ENCODE data around the gene CFAP68. TPM values are rescaled to one million over a fixed set of nuclear protein-coding genes. Genes with fewer than 3 reads are reported as not detected.

The CFAP68 gene
- total and polyA plus RNA-seq, 9 of the 15 experiments (the other 6 are each of a cell fraction or from before 2014, with no cell fraction given), result 22.8 to 72.3 (median 52.5) TPM

DNA sequence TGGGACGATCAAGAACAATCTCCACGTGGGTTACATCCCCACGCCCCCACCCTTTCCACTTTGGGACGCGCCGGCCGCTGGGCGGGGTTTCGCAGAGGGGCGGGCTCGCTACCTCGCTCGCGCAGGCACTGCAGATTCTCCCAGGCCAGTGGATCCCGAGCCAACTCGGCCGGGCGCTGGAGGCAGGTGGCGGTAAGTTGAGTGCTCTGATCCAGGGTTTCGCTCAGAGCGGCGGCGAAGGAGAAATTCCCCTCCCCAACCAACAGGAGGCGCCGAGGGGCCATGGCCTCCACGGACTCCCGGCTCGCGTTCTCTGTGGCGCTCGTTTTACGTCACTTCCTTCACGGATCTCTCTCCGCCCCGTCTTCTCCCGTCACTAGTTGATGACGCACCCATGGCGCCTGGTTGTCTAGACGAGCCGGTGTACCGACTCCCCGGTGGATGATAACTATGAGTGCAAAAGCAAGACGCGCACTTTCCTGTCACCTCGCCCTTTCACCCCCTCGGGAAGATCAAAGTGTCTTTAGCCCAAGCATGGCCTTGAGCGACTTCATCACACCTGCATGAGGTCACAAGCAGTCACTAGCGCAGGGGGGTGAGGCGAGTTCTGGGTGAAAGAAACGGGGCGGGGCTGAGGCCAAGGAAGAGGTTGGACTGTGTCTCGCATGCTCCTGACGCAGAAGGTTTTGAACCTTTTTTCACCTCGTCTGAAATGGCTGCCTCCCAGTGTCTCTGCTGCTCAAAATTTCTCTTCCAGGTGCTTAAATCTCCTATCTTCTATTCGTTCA, at the start of gene CFAP68, which contains the start of gene FDXACB1 (continued):
- TF ChIP-seq, protein P1, sequence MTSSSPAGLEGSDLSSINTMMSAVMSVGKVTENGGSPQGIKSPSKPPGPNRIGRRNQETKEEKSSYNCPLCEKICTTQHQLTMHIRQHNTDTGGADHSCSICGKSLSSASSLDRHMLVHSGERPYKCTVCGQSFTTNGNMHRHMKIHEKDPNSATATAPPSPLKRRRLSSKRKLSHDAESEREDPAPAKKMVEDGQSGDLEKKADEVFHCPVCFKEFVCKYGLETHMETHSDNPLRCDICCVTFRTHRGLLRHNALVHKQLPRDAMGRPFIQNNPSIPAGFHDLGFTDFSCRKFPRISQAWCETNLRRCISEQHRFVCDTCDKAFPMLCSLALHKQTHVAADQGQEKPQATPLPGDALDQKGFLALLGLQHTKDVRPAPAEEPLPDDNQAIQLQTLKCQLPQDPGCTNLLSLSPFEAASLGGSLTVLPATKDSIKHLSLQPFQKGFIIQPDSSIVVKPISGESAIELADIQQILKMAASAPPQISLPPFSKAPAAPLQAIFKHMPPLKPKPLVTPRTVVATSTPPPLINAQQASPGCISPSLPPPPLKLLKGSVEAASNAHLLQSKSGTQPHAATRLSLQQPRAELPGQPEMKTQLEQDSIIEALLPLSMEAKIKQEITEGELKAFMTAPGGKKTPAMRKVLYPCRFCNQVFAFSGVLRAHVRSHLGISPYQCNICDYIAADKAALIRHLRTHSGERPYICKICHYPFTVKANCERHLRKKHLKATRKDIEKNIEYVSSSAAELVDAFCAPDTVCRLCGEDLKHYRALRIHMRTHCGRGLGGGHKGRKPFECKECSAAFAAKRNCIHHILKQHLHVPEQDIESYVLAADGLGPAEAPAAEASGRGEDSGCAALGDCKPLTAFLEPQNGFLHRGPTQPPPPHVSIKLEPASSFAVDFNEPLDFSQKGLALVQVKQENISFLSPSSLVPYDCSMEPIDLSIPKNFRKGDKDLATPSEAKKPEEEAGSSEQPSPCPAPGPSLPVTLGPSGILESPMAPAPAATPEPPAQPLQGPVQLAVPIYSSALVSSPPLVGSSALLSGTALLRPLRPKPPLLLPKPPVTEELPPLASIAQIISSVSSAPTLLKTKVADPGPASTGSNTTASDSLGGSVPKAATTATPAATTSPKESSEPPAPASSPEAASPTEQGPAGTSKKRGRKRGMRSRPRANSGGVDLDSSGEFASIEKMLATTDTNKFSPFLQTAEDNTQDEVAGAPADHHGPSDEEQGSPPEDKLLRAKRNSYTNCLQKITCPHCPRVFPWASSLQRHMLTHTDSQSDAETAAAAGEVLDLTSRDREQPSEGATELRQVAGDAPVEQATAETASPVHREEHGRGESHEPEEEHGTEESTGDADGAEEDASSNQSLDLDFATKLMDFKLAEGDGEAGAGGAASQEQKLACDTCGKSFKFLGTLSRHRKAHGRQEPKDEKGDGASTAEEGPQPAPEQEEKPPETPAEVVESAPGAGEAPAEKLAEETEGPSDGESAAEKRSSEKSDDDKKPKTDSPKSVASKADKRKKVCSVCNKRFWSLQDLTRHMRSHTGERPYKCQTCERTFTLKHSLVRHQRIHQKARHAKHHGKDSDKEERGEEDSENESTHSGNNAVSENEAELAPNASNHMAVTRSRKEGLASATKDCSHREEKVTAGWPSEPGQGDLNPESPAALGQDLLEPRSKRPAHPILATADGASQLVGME (CRISPR knock-in tag; IDR thresholded peaks at IDR 0.05), result no peak
- TF ChIP-seq BRD4 (IDR thresholded peaks at IDR 0.05), result no peak
- peak; percentile 94 for TF ChIP-seq TARDBP (IDR thresholded peaks at IDR 0.05)
- no peak for TF ChIP-seq HNRNPH1 (optimal IDR thresholded peaks at IDR 0.05; ENCODE audit: low read depth, low read length)
- TF ChIP-seq, protein P2, sequence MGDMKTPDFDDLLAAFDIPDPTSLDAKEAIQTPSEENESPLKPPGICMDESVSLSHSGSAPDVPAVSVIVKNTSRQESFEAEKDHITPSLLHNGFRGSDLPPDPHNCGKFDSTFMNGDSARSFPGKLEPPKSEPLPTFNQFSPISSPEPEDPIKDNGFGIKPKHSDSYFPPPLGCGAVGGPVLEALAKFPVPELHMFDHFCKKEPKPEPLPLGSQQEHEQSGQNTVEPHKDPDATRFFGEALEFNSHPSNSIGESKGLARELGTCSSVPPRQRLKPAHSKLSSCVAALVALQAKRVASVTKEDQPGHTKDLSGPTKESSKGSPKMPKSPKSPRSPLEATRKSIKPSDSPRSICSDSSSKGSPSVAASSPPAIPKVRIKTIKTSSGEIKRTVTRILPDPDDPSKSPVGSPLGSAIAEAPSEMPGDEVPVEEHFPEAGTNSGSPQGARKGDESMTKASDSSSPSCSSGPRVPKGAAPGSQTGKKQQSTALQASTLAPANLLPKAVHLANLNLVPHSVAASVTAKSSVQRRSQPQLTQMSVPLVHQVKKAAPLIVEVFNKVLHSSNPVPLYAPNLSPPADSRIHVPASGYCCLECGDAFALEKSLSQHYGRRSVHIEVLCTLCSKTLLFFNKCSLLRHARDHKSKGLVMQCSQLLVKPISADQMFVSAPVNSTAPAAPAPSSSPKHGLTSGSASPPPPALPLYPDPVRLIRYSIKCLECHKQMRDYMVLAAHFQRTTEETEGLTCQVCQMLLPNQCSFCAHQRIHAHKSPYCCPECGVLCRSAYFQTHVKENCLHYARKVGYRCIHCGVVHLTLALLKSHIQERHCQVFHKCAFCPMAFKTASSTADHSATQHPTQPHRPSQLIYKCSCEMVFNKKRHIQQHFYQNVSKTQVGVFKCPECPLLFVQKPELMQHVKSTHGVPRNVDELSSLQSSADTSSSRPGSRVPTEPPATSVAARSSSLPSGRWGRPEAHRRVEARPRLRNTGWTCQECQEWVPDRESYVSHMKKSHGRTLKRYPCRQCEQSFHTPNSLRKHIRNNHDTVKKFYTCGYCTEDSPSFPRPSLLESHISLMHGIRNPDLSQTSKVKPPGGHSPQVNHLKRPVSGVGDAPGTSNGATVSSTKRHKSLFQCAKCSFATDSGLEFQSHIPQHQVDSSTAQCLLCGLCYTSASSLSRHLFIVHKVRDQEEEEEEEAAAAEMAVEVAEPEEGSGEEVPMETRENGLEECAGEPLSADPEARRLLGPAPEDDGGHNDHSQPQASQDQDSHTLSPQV (IDR thresholded peaks at IDR 0.05), result no peak
- TF ChIP-seq JUND (IDR thresholded peaks at IDR 0.05; ENCODE audit: borderline replicate concordance, low read depth, low read length), result peak; percentile 61
- TF ChIP-seq JUND (tag; IDR thresholded peaks at IDR 0.05; ENCODE audit: borderline replicate concordance, low read depth, low read length), result peak; percentile 76; the same call in 2 of the 3 replicates
- no peak for TF ChIP-seq DDX20 (tag; IDR thresholded peaks at IDR 0.05; ENCODE audit: low read depth)
- TF ChIP-seq, protein P3, sequence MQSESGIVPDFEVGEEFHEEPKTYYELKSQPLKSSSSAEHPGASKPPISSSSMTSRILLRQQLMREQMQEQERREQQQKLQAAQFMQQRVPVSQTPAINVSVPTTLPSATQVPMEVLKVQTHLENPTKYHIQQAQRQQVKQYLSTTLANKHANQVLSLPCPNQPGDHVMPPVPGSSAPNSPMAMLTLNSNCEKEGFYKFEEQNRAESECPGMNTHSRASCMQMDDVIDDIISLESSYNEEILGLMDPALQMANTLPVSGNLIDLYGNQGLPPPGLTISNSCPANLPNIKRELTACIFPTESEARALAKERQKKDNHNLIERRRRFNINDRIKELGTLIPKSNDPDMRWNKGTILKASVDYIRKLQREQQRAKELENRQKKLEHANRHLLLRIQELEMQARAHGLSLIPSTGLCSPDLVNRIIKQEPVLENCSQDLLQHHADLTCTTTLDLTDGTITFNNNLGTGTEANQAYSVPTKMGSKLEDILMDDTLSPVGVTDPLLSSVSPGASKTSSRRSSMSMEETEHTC (IDR thresholded peaks at IDR 0.05), result 0 out of 2 replicates have a peak, but pooled peaks have one; percentile 17
- TF ChIP-seq PHB2 (IDR thresholded peaks at IDR 0.05; ENCODE audit: low read depth), result no peak
- peak in 1 of 2 experiments; percentile 92; a peak in 2 of 4 replicates for TF ChIP-seq CSDE1 (IDR thresholded peaks at IDR 0.05)
- TF ChIP-seq, protein P4, sequence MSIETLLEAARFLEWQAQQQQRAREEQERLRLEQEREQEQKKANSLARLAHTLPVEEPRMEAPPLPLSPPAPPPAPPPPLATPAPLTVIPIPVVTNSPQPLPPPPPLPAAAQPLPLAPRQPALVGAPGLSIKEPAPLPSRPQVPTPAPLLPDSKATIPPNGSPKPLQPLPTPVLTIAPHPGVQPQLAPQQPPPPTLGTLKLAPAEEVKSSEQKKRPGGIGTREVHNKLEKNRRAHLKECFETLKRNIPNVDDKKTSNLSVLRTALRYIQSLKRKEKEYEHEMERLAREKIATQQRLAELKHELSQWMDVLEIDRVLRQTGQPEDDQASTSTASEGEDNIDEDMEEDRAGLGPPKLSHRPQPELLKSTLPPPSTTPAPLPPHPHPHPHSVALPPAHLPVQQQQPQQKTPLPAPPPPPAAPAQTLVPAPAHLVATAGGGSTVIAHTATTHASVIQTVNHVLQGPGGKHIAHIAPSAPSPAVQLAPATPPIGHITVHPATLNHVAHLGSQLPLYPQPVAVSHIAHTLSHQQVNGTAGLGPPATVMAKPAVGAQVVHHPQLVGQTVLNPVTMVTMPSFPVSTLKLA (conservative IDR thresholded peaks at IDR 0.05), result peak; percentile 86 to 94
- TF ChIP-seq HIVEP1 (CRISPR knock-in tag; IDR thresholded peaks at IDR 0.05), result no peak
- no peak for TF ChIP-seq HDAC6 (IDR thresholded peaks at IDR 0.05; ENCODE audit: low read depth, low read length)
